Lower leg skin (tissue), 3 donors: ENCODE results near the gene DAP.

Source experiments
- POLR2A ChIP-seq, 2 donors: fragments of 450-650 bp; IDR thresholded peaks; one replicate each; pipeline ENCODE4 v1.6.1; 2016 to 2017; ENCODE audit warnings: antibody characterized with exemption in 2 of 2, mild to moderate bottlenecking in 1 of 2, moderate library complexity in 1 of 2
- TF ChIP-seq, protein P1 (sequence below), 3 donors: fragments of 450-650 bp; IDR thresholded peaks; one replicate each; pipeline ENCODE4 v1.5.1; 2016; ENCODE audit warnings: antibody characterized with exemption in 3 of 3, mild to moderate bottlenecking in 3 of 3, moderate library complexity in 2 of 3

- TF ChIP-seq, protein P1, sequence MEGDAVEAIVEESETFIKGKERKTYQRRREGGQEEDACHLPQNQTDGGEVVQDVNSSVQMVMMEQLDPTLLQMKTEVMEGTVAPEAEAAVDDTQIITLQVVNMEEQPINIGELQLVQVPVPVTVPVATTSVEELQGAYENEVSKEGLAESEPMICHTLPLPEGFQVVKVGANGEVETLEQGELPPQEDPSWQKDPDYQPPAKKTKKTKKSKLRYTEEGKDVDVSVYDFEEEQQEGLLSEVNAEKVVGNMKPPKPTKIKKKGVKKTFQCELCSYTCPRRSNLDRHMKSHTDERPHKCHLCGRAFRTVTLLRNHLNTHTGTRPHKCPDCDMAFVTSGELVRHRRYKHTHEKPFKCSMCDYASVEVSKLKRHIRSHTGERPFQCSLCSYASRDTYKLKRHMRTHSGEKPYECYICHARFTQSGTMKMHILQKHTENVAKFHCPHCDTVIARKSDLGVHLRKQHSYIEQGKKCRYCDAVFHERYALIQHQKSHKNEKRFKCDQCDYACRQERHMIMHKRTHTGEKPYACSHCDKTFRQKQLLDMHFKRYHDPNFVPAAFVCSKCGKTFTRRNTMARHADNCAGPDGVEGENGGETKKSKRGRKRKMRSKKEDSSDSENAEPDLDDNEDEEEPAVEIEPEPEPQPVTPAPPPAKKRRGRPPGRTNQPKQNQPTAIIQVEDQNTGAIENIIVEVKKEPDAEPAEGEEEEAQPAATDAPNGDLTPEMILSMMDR (IDR thresholded peaks at IDR 0.05): no peak
- TF ChIP-seq POLR2A (IDR thresholded peaks at IDR 0.05): no peak
Observed at GRCh38 chr5:10652151-10652550, 108.9 kb downstream of the DAP start.
